Common myeloid progenitor, CD34-positive (primary cell): ENCODE results near the gene DENND4A.
A peak's percentile ranks its signal among the peaks of the same experiment; 100 is the strongest.

ENCODE experiments used
- CTCF ChIA-PET: fragments of 350-600 bp; sonication (Branson Sonifier 250); formaldehyde crosslinking; loops from one replicate; lab custom pipeline; 2021; ENCODE audit warnings: antibody characterized with exemption; lab: Charles Lee
- POLR2A ChIA-PET: fragments of 350-600 bp; sonication (Branson Sonifier 250); formaldehyde crosslinking; loops from one replicate; lab custom pipeline; 2021; ENCODE audit warnings: antibody characterized with exemption; lab: Charles Lee
- DNase-seq, 3 donors: peaks; one replicate each; pipeline versions ENCODE4 v3.0.0 to v3.0.0-alpha.2; 2013
- H3K27ac ChIP-seq, 2 experiments: 1 replicate in 1 of 2; 2 replicates in 1 of 2; pipeline ENCODE4 v1.7.0; 2013; ENCODE audit warnings: inconsistent platforms in 2 of 2, low read length in 2 of 2, mild to moderate bottlenecking in 2 of 2, low read depth in 1 of 2, moderate library complexity in 1 of 2; ENCODE audit not compliant: severe bottlenecking in 2 of 2, insufficient read depth in 1 of 2, poor library complexity in 1 of 2
- H3K27me3 ChIP-seq, 5 experiments: replicated peaks in 2 of 5; 1 replicate in 3 of 5; 2 replicates in 2 of 5; pipeline versions ENCODE4 v1.6.1 to v1.7.0; 2013; ENCODE audit warnings: low read length in 4 of 5, mild to moderate bottlenecking in 2 of 5, moderate library complexity in 2 of 5, inconsistent platforms in 1 of 5; ENCODE audit not compliant: insufficient read depth in 5 of 5, control insufficient read depth in 4 of 5
- H3K36me3 ChIP-seq, 4 experiments: 1 replicate in 2 of 4; 2 replicates in 2 of 4; pipeline versions ENCODE4 v1.6.1 to v1.7.0; 2013; ENCODE audit warnings: low read length in 3 of 4, control low read depth in 1 of 4, mild to moderate bottlenecking in 1 of 4; ENCODE audit not compliant: control insufficient read depth in 4 of 4, insufficient read depth in 4 of 4
- H3K4me1 ChIP-seq, 4 experiments: 1 replicate in 3 of 4; 2 replicates in 1 of 4; pipeline versions ENCODE4 v1.6.1 to v1.7.1; 2013; ENCODE audit warnings: low read length in 3 of 4, mild to moderate bottlenecking in 3 of 4, control low read depth in 1 of 4, inconsistent platforms in 1 of 4, moderate library complexity in 1 of 4; ENCODE audit not compliant: control insufficient read depth in 4 of 4, insufficient read depth in 4 of 4; ENCODE audit errors: control extremely low read depth in 1 of 4
- H3K4me3 ChIP-seq, 7 experiments: 1 replicate in 4 of 7; 2 replicates in 3 of 7; pipeline versions ENCODE4 v1.5.1 to v1.7.0; 2013; ENCODE audit warnings: mild to moderate bottlenecking in 7 of 7, low read length in 6 of 7, moderate library complexity in 6 of 7, inconsistent platforms in 2 of 7, low read depth in 2 of 7, control low read depth in 1 of 7; ENCODE audit not compliant: insufficient read depth in 4 of 7, control insufficient read depth in 1 of 7; ENCODE audit errors: extremely low read depth in 1 of 7
- H3K9me3 ChIP-seq, 5 experiments: 1 replicate in 4 of 5; 2 replicates in 1 of 5; pipeline versions ENCODE4 v1.6.1 to v1.7.1; 2013; ENCODE audit warnings: low read length in 4 of 5, mild to moderate bottlenecking in 2 of 5, inconsistent platforms in 1 of 5, low read depth in 1 of 5, moderate library complexity in 1 of 5; ENCODE audit not compliant: control insufficient read depth in 4 of 5, insufficient read depth in 2 of 5; ENCODE audit errors: control extremely low read depth in 1 of 5
- WGBS: methylation state at CpG from one replicate; pipeline ENCODE4 v1.1.5; 2013; ENCODE audit not compliant: insufficient coverage; 5-methylcytosine and 5-hydroxymethylcytosine counted together

Gene DENND4A

GRCh38 chr15:65828585-65828984 is 36.5 kb upstream of the DENND4A start:
- Histone ChIP-seq H3K27ac (no peak overlapping the region), H3K27me3 (no peaks in the 10 kb centered on the region), H3K4me1 (peaks cover 18 to 45% (median 29%) of the 10 kb centered on the region in 4 experiments), H3K9me3 (no peaks in the 10 kb centered on the region), H3K36me3 (no peaks in the 10 kb centered on the region), H3K4me3 (no peak overlapping the region)
- ChIA-PET CTCF (interaction anchor here (0.9 to 1.5 kb wide), 9 partner anchors 9 to 73 kb away, joined by 3 to 7 read pairs (median 4); no protein-coding TSS in a partner anchor), POLR2A (no interaction called here)
- DNase-seq: peak in 1 of 3 donors; percentile 53
- 83% methylated on average over 1 of the region's 2 CpGs for WGBS

GRCh38 chr15:65827065-65827464 is 35.0 kb upstream of the DENND4A start:
- no peak overlapping the region for H3K27ac ChIP-seq
- WGBS: no CpG with 5 or more reads among the region's 3 CpGs
- H3K4me3 ChIP-seq: no peak overlapping the region
- H3K4me1 ChIP-seq: peaks cover 6 to 31% (median 13%) of the 10 kb centered on the region in 4 experiments
- no peaks in the 10 kb centered on the region for H3K9me3 ChIP-seq
- ChIA-PET POLR2A (no interaction called here), CTCF (interaction anchor here (0.6 to 1.0 kb wide), 4 partner anchors 8 to 42 kb away, joined by 3 to 6 read pairs (median 4); partner anchors contain the start of gene RAB11A)
- DNase-seq: no peak
- H3K36me3 ChIP-seq: no peaks in the 10 kb centered on the region
- H3K27me3 ChIP-seq: no peaks in the 10 kb centered on the region

- peaks cover 10 to 40% (median 20%) of the 10 kb centered on the region in 4 experiments for H3K4me1 ChIP-seq
- H3K27me3 ChIP-seq: no peaks in the 10 kb centered on the region
- 62% methylated on average over 2 of the region's 5 CpGs for WGBS
- ChIA-PET POLR2A (interaction anchor here (0.7 kb wide), 1 partner anchor 110 kb away, joined by 3 read pairs; no protein-coding TSS in a partner anchor), CTCF (interaction anchor here (1.0 to 3.3 kb wide), 4 partner anchors 10 to 76 kb away, joined by 4 to 13 read pairs (median 9); no protein-coding TSS in a partner anchor)
- DNase-seq: no peak
- H3K27ac ChIP-seq: no peak overlapping the region
- no peaks in the 10 kb centered on the region for H3K36me3 ChIP-seq
- no peak overlapping the region for H3K4me3 ChIP-seq
- H3K9me3 ChIP-seq: no peaks in the 10 kb centered on the region
These were observed 33.0 kb upstream of the DENND4A start for GRCh38 chr15:65824941-65825544.

- H3K36me3 ChIP-seq: no peaks in the 10 kb centered on the region
- no peaks in the 10 kb centered on the region for H3K9me3 ChIP-seq
- POLR2A ChIA-PET: interaction anchor here (0.5 to 0.6 kb wide), 2 partner anchors 8 to 60 kb away, joined by 4 read pairs; no protein-coding TSS in a partner anchor
- H3K27ac ChIP-seq: no peak overlapping the region
- H3K4me1 ChIP-seq: peaks cover 14 to 49% (median 28%) of the 10 kb centered on the region in 4 experiments
- no peaks in the 10 kb centered on the region for H3K27me3 ChIP-seq
- DNase-seq: peak; percentile 60 to 64 (median 60)
- WGBS: 66% methylated on average over 4 of the region's 7 CpGs
- CTCF ChIA-PET: interaction anchor here (0.9 to 3.3 kb wide), 11 partner anchors 8 to 85 kb away, joined by 3 to 13 read pairs (median 4); no protein-coding TSS in a partner anchor
- H3K4me3 ChIP-seq: no peak overlapping the region
These were observed 32.1 kb upstream of the DENND4A start for GRCh38 chr15:65824031-65824743.

GRCh38 chr15:65822316-65822715 is 30.2 kb upstream of the DENND4A start:
- Histone ChIP-seq H3K4me1 (peaks cover 25 to 53% (median 36%) of the 10 kb centered on the region in 4 experiments), H3K27me3 (no peaks in the 10 kb centered on the region)
- POLR2A ChIA-PET: no interaction called here

GRCh38 chr15:65821070-65821469 is 29.0 kb upstream of the DENND4A start:
- H3K27me3 ChIP-seq: no peaks in the 10 kb centered on the region
- DNase-seq: no peak
- H3K4me1 ChIP-seq: peaks cover 22 to 48% (median 32%) of the 10 kb centered on the region in 4 experiments
- H3K4me3 ChIP-seq: no peak overlapping the region
- peak overlapping the region in 1 of 2 experiments; percentile 99 for H3K27ac ChIP-seq
- H3K36me3 ChIP-seq: no peaks in the 10 kb centered on the region
- ChIA-PET POLR2A (no interaction called here), CTCF (interaction anchor here (1.5 to 1.8 kb wide), 3 partner anchors 12 to 21 kb away, joined by 3 to 6 read pairs (median 6); no protein-coding TSS in a partner anchor)
- H3K9me3 ChIP-seq: no peaks in the 10 kb centered on the region

More at GRCh38 chr15:65822316-65822715, 30.2 kb upstream of the DENND4A start:
- Histone ChIP-seq H3K36me3 (no peaks in the 10 kb centered on the region), H3K27ac (no peak overlapping the region), H3K4me3 (no peak overlapping the region), H3K9me3 (no peaks in the 10 kb centered on the region)
- 100% methylated on average over 2 of the region's 3 CpGs for WGBS
- CTCF ChIA-PET: interaction anchor here (0.6 to 3.3 kb wide), 6 partner anchors 13 to 123 kb away, joined by 3 to 13 read pairs (median 3); partner anchors contain the start of gene RAB11A
- DNase-seq: no peak
